GM19328 (cell line): ENCODE data around the gene GRIK4.

Experiments used
- ATAC-seq: cut with Tn5 transposase; IDR thresholded peaks from one replicate; pipeline ENCODE4 v1.9.1; 2021; ENCODE audit warnings: mild to moderate bottlenecking, moderate library complexity; ENCODE audit not compliant: unreplicated experiment

The GRIK4 gene

DNA sequence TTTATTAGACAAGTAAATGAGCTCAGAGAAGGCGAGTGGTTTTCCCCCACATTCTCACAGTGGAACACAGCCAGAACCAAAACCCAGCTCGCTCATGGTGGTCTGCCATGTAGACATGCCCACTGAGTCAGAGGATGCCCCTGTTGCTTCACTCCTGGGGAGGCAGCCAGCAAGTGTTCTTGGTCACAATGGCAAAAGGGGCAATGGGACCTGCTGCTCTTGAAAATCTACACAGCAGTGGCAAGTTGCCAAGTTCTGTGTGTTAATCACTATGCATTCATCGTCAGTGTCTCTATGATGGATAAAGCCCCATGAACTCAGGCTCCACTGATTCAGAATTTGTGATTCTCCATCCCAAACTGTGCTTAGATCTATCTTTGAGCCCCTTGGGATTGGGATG lies 447.6 kb downstream of the GRIK4 start:
- no peak for ATAC-seq

DNA sequence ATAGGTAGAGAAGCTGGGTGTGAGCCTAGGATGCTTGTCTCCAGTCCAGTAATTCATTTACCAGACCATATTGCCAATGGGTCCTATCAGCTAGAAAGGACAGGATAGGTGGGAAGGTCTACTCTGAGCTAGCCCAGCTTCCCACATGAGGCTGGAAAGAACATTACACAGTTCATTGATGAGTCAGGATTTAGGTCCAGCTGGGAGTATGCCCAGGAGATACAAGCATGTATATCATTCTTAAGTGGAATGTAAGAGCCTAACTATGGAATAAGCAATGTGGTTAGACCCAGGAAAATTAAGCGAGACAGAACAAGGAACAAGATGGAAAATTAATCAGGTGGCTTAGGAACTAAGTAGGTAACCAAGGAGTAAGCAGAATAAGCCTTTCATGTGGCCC lies 453.3 kb downstream of the GRIK4 start:
- ATAC-seq = no peak

DNA sequence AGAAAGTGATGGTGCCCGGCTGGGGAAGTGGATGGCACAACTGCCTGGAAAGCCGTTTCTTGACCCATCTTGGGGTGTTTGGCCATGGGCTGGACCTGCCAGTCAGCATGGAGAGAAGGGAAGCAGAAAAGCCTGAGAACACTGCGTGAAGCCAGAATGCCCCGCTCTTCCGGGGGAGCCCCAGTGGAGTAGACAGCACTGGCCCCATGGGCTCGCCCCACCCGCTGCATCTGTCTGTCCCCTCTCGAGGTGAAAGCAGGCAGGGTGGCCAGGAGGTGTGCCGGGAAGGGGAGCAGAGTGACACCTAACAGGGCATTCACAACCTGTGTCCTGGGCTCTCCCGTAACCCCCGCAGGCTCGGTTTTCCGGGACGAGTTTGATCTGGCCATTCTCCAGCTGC lies 455.3 kb downstream of the GRIK4 start:
- no peak for ATAC-seq

DNA sequence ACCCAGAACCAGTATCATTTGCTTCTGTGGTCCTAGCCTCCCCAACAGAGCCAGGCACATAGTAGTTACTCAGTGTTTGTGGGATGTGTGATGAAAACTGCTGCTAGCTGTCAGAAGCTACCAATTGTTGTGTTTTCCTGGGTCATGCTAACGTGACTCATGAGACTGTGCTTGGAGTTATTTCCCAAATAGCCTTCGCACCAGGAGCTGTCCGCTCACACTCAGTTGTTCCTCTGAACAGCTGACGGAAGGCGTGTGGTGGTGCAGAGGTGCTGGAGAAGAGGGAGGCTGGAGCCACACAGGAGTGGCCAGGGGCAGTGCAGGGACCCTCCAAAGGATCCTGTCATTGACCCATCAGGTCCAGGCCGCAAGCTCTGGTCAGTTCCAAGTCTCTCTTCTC lies 458.4 kb downstream of the GRIK4 start:
- ATAC-seq = no peak

DNA sequence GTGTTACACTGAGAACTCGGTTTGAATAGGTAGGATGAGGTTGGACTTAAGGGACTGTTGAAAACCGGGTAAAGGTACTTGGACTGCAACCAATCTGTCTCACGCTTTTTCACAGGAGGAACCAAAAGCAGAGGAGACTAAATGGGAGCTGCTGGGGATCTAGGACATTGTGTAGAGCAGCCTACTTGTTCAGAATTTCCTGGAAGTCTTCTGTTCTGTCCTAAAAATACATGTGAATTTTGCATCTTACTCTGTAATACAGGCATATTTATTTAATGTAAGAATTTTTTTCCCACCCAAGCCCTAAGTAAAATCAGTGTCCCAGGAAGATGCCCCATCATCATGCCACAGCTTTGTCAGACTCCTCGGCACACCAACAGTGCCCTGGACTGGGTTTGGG lies 460.3 kb downstream of the GRIK4 start:
- no peak for ATAC-seq

DNA sequence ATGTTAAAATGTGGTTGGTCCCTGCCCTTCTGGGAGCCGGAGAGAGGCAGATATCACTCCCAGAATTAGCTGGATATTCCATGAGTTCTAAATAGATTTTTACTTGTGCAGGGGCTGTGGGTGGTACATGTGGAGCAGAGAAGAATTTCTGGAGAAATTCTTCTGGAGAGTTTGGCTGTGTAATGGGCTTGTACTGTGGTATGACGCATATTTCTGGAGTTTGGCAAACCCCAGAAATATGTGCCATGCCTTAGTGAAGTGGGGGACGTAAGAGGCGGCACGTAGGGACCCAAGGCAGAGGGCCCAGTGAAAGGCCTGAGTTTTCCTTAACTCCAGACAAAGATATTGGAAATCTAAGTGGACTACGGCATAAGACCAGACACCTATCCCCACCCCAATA lies 461.1 kb downstream of the GRIK4 start:
- ATAC-seq = no peak

DNA sequence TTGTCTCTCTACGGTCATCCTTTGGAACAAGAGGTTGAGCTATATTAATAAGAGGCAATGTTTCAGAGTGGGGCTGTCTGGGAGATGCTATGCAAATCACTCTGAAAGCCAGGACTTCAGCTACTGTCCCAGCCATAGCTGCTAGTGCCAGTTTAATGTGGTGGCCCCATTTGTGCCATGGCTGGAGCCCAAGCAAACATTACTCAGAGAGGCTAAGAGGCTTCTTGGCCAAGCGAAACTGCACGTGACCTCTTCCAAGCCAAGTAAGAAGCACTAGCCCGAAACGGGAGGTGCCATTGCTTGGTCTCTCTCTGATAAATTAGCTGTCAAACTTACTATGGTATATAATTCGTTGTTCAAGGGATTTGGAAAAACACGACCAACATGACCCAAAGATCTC lies 462.0 kb downstream of the GRIK4 start:
- ATAC-seq = no peak

DNA sequence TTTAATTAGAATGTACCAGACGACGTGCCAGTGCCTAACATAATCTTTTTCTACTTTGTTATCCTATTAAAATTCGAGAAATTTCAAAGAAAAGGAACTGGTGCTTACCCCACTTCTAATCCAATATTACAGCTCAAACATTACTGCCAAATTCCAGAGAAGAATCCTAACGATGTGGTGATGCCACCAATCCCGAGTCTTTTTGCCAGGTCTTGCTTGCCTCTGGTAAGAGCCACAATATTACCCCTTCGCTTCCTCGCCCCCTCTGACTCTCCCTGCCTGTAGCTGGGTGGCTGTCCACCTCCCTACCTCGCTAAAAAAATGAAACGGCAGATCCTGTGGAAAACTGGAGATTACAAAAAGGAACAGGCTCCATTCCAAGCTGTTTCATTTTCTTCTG lies 462.9 kb downstream of the GRIK4 start:
- no peak for ATAC-seq

DNA sequence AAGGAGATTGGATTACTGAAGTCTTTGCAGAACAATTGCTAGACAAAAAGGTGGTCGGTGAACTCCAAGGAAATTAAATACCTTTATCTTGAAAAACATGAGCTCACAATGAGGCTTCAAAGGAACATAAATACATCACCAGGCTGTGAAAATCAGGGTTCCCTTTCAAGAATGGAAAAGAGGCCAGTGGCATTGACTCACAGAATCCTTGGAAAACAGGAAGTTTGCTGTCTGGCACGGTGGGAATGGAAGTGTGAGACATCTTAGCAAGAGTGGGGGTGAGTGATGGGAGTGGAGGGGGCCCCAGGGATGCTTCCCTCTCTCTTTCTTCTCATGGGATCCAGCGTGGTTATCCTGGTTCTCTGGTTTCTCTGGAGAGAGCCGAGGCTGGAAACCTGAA lies 463.4 kb downstream of the GRIK4 start:
- ATAC-seq = no peak

DNA sequence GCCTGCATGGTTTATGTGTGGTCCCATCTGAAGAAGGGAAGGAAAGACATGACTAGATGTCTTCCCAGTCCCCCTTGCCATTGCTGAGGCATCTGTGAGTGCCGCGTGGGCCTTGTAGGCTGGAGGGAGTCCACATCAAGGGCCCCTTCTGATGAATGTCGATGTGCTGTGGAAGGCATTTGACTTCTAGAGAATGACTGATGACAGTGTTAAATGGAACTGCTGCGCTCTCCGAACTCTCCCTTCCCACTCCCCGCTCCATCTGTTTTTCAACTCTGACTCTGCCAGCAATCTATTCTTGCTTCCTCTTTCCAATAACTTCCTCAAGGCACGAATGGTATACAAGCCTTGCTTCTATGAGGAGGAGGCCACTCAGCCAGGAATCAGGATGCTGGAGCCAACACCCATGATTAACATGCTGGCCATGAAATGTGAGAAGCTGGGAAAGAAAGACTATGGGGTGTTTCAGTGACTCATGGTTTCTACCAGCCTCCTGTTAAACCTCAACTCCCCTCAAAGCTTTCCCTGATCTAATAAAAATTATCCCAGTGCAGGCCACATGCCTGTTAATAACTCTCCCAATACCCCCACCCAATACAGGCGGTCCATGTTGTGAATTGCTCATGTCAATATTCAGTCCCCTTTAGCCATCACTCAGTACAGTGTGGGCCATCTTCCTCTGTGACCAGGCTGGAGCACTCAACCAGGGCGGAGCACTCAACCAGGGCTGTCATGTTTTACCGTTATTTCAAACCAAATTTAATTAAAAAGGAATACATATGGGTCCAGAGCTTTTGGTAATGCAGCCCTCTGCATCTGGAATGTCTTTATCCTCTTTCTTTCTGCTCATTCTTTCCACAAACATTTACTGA lies 466.0 kb downstream of the GRIK4 start:
- ATAC-seq = no peak

DNA sequence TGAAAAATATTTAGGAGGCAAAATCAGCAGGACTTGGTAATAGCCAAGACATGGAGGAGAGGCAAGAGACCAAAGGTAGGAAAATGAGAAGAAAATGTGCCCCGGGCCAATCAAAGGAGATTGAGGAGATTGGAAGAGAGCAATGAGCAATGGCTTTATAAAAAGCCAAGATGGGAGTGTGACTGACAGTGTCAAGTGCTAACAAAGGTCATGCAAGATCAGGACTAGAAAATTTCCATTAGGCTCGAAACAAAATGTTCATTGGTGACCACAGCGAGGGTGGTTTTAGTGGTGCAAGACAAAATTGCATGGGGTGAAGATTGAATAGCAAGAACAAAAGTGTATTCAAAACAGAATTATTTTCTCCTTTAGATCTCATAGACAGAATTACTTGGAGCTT lies 467.2 kb downstream of the GRIK4 start:
- no peak for ATAC-seq

DNA sequence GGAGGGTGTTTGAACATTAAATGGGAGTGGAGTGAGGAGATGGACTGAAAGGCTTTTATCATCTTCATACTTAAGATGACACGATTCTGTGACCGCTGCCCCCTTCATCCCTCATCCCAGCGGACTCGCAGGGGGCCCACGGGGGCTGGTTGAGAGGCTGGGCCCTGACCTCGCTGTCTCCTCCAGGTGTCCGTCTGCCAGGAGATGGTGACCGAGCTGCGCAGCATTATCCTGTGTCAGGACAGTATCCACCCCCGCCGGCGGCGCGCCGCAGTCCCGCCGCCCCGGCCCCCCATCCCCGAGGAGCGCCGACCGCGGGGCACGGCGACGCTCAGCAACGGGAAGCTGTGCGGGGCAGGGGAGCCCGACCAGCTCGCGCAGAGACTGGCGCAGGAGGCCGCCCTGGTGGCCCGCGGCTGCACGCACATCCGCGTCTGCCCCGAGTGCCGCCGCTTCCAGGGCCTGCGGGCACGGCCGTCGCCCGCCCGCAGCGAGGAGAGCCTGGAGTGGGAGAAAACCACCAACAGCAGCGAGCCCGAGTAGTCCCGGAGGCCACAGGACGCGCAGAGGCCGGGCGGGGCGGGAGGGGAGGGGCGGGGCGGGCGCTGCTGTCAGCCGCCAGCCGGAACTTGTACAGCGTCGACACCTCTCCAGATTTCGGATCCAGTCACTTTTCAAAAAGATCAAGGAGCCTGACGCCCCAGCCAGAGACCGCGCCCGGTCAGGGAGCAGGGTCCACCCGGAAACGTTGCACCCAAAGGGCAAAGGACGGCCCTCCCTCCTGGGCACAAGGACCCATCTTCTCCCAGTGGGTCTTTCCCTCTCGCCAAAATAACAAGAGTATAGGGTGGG lies 474.4 kb downstream of the GRIK4 start:
- no peak for ATAC-seq

DNA sequence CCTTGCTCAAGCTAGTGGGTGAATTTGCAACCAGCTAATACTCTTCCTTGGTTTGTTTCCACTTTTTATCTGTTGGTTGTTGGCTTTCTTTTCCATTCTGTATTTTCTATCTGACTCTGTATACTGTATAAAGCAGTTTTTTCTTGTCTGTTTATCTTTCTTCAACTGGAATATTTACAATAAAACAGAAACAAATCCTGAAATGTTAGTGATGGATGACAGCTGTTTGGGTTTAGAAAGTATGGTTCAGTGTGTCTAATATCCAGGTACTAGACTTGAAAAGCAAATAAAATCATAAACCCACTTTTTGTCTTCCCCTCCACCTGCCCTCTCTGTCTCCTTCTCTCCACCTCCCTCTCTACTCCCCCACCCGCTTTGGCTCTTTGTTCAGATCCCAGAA lies 477.1 kb downstream of the GRIK4 start:
- no peak for ATAC-seq

DNA sequence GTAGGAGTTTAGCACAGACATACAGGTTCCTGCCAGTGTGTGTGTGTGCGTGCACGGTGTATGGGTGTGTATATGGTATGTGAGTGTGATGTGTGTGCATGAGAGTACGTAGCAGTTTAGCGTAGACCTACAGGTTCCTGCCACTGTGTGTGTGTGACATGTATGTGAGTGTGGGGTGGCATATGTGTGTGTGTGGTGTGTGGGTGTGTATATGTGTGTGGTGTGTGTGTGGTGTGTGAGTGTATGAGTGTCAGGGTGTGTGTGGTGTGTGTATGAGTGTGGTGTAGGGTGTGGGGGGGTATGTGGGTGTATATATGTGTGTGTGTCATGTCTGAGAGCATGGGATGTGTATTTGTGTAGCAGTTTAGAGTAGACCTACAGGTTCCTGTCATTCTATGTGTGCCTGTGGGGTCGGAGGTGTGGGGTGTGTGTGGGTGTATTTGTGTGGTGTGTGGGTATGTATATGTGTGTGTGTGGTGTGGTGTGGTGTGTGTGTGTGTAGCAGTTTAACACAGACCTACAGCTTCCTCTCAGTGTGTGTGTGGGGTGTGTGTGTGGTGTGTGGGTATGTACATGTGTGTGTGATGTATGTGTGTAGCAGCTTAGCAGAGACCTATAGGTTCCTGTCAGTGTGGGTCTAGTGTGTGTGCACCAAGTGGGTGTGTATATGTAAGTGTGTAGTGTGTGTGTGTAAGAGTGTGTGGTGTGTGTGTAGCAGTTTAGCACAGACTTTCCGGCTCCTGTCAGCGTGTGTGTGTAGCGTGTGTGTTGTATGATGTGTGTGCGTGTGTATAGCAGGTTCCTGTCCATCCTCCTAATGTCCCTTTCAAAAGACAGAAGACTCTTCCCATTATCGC lies 480.5 kb downstream of the GRIK4 start:
- ATAC-seq = no peak

DNA sequence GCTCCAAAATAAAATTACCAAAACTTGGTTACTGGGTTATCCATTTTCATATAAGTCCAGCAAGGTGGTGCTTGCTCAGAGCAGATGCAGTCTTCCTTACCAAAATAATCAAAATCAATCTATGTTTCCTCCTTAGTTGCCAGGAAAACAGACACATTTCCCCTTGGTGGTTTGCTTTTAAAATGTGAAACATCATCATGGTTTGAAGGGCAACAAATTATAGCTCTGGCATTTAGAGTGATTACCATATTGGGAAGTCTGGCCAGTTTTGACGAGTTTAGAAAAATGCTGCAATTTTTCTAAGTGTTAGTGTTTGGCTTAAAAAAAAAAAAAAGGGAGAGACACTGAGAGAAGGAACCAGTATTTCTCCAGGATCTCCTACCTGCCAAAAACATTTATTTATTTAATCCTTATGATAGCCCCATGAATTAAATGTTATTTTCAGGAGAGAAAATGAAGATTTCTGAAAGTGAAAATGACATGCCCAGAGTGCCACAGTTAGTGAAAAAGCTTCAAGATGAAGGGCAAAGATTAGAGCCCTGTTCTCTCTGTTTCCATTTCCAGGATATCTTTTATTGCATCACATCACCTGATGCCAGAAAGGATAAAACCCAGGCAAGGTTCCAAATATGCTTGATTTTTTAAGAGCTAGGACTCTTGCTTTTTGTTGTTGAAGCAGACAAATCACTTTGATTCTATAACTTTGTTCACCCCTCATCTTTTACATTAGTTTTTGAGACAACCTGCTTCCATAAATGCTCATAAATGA lies 482.7 kb downstream of the GRIK4 start:
- ATAC-seq = no peak

DNA sequence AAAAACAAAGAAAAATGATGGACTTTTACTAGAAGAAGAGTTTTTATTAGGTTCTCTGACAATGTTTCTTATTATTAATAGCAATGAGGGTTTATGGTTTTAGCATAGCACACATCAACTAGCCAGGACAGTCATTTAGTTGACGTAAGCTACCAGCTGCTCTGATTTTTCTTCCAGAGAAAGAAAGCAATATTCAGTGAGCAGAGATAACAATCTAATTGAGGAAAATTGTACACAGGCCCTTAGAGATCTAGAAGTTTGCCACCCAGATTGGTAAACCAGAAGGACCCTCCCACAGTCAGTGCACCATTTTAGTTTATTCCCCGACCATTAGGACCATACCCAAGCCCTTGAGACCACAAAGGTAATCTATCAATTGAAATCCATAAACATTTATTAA lies 483.6 kb downstream of the GRIK4 start:
- ATAC-seq = no peak

DNA sequence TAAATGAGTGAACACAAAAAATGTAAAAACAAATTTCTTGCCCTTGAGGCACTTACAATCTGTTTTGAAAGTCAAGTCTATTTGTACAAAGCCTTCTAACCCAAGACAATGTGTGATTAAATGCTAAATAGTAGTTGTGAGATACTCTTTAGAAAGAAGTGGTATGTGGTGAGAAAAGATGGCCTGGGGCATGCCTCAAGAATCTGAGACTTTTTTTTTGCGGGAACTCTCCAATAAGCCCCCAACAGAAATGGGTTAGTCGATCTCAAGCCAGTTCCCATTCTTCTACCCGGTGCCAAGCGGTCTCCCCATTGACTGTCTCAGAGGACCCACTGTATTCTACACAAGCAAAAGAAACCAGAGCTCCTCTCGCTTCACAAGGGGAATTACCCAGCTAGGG lies 485.4 kb downstream of the GRIK4 start:
- ATAC-seq = no peak

DNA sequence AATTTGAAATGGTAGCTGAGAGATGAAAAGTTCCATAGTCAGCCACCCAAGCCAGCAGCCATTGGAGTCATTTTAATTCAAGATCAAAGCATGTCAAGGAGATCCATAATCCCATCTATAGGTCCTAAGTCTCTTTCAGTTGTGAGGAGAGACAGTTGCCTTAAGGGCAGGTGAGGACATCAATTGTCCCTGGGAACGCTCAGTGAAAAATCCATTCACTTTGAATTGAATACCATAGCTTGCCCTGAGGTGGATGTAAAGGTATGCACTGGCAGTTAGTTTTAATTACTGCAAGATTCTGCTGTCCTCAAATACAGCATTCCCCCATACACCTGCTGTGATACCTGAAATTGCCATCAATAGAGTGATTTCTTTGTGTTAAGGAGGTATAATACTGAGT lies 487.0 kb downstream of the GRIK4 start:
- no peak for ATAC-seq

DNA sequence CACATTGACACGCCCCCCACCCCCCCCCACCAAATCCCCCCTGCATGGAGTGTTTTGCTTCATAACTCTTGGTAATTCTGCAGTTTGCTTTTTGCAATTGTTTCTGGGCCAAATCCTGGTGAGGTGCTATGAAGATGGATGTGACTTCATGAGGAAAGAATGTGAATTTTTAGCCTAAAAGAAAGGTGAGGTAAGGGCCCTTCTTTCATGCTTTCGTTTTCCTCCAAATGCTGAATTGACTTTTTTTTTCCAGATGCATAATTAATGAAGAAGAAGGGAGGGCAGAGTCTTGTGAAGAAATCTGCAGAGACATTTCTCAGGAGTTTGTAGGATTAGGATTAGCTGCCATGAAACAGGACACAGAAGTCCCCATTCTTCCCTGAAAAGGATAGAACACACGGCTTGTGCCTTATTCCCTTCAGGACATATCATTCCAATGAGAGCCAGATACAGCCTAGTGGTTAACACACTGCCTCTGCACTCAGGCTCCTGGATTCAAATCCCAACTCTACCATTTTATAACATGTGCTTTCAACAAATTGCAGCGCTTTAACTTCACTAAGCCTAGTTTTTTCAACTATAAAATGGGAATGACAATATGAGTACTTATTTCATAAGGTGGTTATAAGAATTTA lies 492.8 kb downstream of the GRIK4 start:
- ATAC-seq = no peak

DNA sequence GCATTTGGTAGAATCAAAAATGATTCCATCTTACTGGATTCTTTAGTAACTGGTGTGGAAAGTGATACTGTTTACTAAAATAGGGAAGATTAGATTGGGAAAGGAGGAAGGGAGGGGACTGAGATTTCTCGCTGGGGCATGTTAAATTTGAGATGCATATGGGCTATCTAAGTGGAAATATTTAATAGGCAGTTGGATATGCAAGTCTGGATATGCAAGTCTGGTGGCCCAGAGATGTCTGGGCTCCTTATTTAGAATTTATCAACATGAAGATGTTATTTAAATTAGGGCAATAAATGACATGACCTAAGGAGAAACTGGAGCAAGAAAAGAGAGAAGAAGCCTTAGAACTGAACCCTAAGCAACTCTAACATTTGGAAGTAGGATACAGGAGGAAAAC lies 495.4 kb downstream of the GRIK4 start:
- ATAC-seq = no peak
